PC-9 (cell line): ENCODE data around the gene ZNF345. TPM values are rescaled to one million over a fixed set of nuclear protein-coding genes. Genes with fewer than 3 reads are reported as not detected.

Experiments used
- BruUV-seq: library from RNA; stranded (reverse); fragments of 400-500 nt; replicated peaks from 2 replicates; lab custom pipeline; 2021; lab: Mats Ljungman, UMichigan
- CTCF ChIA-PET: fragments of 300-600 bp; sonication (Branson Sonifier 250); formaldehyde crosslinking; loops from one replicate; lab custom pipeline; 2022; ENCODE audit warnings: antibody characterized with exemption; lab: Charles Lee
- POLR2A ChIA-PET: fragments of 300-600 bp; sonication (Branson Sonifier 250); formaldehyde crosslinking; loops from one replicate; lab custom pipeline; 2022; ENCODE audit warnings: antibody characterized with exemption; ENCODE audit not compliant: unreplicated experiment; lab: Charles Lee
- DNase-seq, 2 experiments: peaks; one replicate each; pipeline versions ENCODE4 v3.0.0 to v3.0.0-alpha.2; 2015 to 2022; ENCODE audit warnings: mixed read lengths in 1 of 2
- H2AFZ ChIP-seq: fragments of 200-600 bp; sonication (generic); 2 replicates; pipeline ENCODE4 v1.8.1; 2017; ENCODE audit warnings: antibody characterized with exemption
- H3F3A ChIP-seq: fragments of 200-600 bp; sonication (generic); 2 replicates; pipeline ENCODE4 v1.8.1; 2017; ENCODE audit warnings: antibody characterized with exemption, mild to moderate bottlenecking, low read depth; ENCODE audit not compliant: insufficient read depth
- H3K27ac ChIP-seq: fragments of 200-600 bp; sonication (generic); 2 replicates; pipeline ENCODE4 v1.6.1; 2016; ENCODE audit warnings: mixed run types
- H3K27me3 ChIP-seq: fragments of 200-600 bp; sonication (generic); 2 replicates; pipeline ENCODE4 v1.6.1; 2016; ENCODE audit warnings: low read depth, mixed run types; ENCODE audit not compliant: insufficient read depth
- H3K36me3 ChIP-seq: fragments of 200-600 bp; sonication (generic); 2 replicates; pipeline ENCODE4 v1.6.1; 2016; ENCODE audit warnings: low read depth, mixed run types
- H3K4me1 ChIP-seq: fragments of 200-600 bp; sonication (generic); replicated peaks from 2 replicates; pipeline ENCODE4 v1.6.1; 2016; ENCODE audit warnings: mixed run types; ENCODE audit not compliant: insufficient read depth
- H3K4me2 ChIP-seq: fragments of 200-600 bp; sonication (generic); 2 replicates; pipeline ENCODE4 v1.6.1; 2017; ENCODE audit warnings: mixed run types
- H3K4me3 ChIP-seq: fragments of 200-600 bp; sonication (generic); 2 replicates; pipeline ENCODE4 v1.6.1; 2016; ENCODE audit warnings: mixed run types
- H3K79me2 ChIP-seq: fragments of 200-600 bp; sonication (generic); 2 replicates; pipeline ENCODE4 v1.6.1; 2017; ENCODE audit warnings: low read depth, mixed run types
- H3K9me2 ChIP-seq: fragments of 200-600 bp; sonication (generic); 2 replicates; pipeline ENCODE4 v1.8.1; 2017; ENCODE audit warnings: mild to moderate bottlenecking; ENCODE audit not compliant: insufficient read depth
- H3K9me3 ChIP-seq: fragments of 200-600 bp; sonication (generic); 2 replicates; pipeline ENCODE4 v1.8.1; 2016; ENCODE audit warnings: low read depth; ENCODE audit not compliant: insufficient read depth
- H4K20me1 ChIP-seq: fragments of 200-600 bp; sonication (generic); 2 replicates; pipeline ENCODE4 v1.8.1; 2017; ENCODE audit not compliant: insufficient read depth
- EZH2 ChIP-seq: fragments of 200-600 bp; sonication (generic); IDR thresholded peaks from 2 replicates; pipeline ENCODE4 v1.8.0; 2017; ENCODE audit warnings: antibody characterized with exemption, low read depth
- intact Hi-C: fragments of 100-400 bp; cut with micrococcal nuclease; formaldehyde crosslinking; loops from one replicate; pipeline ENCODE4 v1.10.0; 2022; ENCODE audit not compliant: unreplicated experiment
- total RNA-seq: library from RNA; stranded (reverse); gene quantifications from 2 replicates; pipeline ENCODE4 v1.2.3, GENCODE V29; 2021
- TF ChIP-seq, protein P1 (sequence below): fragments of 200-600 bp; sonication (generic); conservative IDR thresholded peaks from 2 replicates; pipeline ENCODE4 v1.6.1; 2017; ENCODE audit warnings: mixed run types, antibody characterized with exemption, mild to moderate bottlenecking, moderate library complexity

Gene ZNF345
- total RNA-seq, 1 experiment from 2014 or later, result 8.2 TPM

DNA sequence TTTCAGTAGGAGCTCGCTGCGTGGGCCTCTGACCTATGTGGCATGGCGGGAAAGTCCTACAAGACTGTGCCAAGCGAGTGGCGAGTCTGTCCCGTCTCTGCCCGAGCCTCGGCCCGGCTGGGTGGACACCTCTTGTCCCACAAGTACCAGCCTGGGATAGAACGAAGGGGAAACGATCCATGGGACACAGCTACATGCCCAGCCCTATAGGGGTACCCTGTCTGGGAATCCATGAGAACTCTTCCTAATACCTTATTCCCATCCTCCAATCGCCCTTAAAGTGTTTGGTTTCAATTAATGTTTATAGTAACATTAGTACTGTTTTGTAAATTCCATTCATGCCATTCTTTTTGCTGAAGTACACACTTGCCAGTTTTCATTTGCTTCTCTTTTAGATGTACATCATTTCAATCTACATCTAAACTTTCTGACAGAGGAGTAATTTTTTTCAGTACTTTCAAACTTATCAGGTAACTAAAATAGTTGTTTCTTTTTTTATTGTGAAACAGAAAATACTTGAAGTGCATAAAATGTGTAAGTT lies 11.8 kb upstream of the ZNF345 start:
- TF ChIP-seq EZH2, result no peak
- TF ChIP-seq, protein P1, sequence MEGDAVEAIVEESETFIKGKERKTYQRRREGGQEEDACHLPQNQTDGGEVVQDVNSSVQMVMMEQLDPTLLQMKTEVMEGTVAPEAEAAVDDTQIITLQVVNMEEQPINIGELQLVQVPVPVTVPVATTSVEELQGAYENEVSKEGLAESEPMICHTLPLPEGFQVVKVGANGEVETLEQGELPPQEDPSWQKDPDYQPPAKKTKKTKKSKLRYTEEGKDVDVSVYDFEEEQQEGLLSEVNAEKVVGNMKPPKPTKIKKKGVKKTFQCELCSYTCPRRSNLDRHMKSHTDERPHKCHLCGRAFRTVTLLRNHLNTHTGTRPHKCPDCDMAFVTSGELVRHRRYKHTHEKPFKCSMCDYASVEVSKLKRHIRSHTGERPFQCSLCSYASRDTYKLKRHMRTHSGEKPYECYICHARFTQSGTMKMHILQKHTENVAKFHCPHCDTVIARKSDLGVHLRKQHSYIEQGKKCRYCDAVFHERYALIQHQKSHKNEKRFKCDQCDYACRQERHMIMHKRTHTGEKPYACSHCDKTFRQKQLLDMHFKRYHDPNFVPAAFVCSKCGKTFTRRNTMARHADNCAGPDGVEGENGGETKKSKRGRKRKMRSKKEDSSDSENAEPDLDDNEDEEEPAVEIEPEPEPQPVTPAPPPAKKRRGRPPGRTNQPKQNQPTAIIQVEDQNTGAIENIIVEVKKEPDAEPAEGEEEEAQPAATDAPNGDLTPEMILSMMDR, result no peak
- H3K27ac ChIP-seq, result no peak overlapping the region
- H3K4me1 ChIP-seq, result no peaks in the 10 kb centered on the region
- BruUV-seq, result no TSS peak
- no peak for DNase-seq
- H3K9me3 ChIP-seq, result peaks cover 32% of the 10 kb centered on the region
- H3K27me3 ChIP-seq, result no peaks in the 10 kb centered on the region
- peaks cover 11% of the 10 kb centered on the region for H3K36me3 ChIP-seq
- ChIA-PET POLR2A (interaction anchor here (0.6 kb wide), 2 partner anchors 10 to 172 kb away, joined by 3 to 9 read pairs; no protein-coding TSS in a partner anchor), CTCF (no interaction called here)
- H3F3A ChIP-seq, result 0 out of 2 replicates have a peak, but pooled peaks cover 6% of the 10 kb centered on the region
- H3K4me2 ChIP-seq, result peak overlapping the region; percentile 83
- H2AFZ ChIP-seq, result peak overlapping the region; percentile 90
- H3K9me2 ChIP-seq, result no peaks in the 10 kb centered on the region
- no peaks in the 10 kb centered on the region for H4K20me1 ChIP-seq
- H3K4me3 ChIP-seq, result peak overlapping the region; percentile 74
- H3K79me2 ChIP-seq, result peaks cover 12% of the 10 kb centered on the region; the same call in 1 of the 2 replicates
- intact Hi-C loops, result loop anchor here (1.0 to 2.0 kb wide), 2 partner anchors 11 to 350 kb away; partner anchors contain the start of genes ZNF345 and ZNF566

DNA sequence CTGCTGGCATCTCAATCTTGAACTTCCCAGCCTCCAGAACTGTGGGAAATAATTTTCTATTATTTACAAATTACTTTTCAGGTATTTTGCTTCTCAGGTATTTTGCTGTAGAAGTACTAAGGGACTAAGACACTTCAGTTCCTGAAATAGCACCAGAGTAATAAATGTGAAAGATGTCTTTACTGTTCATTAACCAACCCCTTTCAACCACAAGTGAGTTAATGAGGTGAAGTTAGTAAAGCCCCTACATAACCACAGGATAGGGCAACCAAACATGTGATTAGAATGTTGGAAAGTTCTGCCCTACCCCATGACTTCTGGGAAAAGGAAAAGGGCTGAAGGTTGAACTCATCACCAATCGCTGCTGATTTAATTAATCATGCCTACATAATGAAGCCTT lies 2.7 kb upstream of the ZNF345 start:
- H3K36me3 ChIP-seq, result peaks cover 39% of the 10 kb centered on the region
- no peak overlapping the region for H3K4me2 ChIP-seq
- no peaks in the 10 kb centered on the region for H3K27me3 ChIP-seq
- H3K9me2 ChIP-seq, result no peaks in the 10 kb centered on the region
- no peak overlapping the region for H2AFZ ChIP-seq
- no peaks in the 10 kb centered on the region for H4K20me1 ChIP-seq
- no peak overlapping the region for H3K4me3 ChIP-seq
- POLR2A ChIA-PET, result no interaction called here
- CTCF ChIA-PET, result no interaction called here
- no peak overlapping the region for H3K27ac ChIP-seq
- no peak for DNase-seq
- H3F3A ChIP-seq, result no peaks in the 10 kb centered on the region
- H3K4me1 ChIP-seq, result peaks cover 11% of the 10 kb centered on the region; the same call in 1 of the 2 replicates
- BruUV-seq, result no TSS peak
- intact Hi-C loops, result no loop called here
- H3K9me3 ChIP-seq, result peaks cover 31% of the 10 kb centered on the region
- H3K79me2 ChIP-seq, result peaks cover 11% of the 10 kb centered on the region
- TF ChIP-seq, protein P1, result no peak
- no peak for TF ChIP-seq EZH2

DNA sequence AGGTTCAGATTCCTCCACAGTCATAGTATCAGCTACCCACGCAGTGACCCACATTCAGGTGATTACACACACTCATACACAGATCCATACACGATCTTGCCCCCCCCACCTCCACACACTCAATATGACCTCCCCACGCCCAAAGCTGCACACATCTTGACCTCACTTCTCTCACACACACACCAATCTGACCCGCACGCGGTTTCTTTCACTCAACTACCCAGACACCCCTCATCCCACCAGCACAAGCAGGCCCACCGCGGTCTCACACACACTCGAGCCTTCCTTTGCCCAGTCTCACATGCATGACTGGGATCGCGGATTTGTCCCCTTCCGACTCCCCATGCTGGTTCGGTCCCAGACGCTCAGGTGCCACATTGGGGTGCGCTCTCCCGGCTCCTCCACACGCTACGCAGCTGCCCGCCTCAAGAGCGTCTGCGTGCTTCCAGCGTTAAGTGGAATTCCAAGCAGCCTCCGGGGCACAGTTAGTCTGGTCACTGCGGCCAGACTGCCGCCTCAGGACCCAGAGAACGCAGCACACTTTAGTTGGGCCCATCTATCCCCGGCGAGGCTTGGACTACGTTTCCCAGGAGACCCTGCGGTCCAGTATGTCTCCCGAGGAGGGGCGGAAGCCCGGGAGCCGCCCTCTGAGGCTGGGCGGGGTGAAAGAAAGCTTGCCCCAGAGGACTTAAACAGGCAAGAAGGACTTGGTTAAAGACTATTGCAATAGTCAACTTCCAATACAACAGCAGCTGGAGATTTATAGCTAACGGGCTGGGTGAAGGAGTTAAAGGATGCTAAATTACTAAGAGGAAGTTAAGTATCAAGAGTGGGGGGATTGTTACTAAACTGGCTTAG lies 746 bp upstream of the ZNF345 start:
- H3K36me3 ChIP-seq, result peaks cover 42% of the 10 kb centered on the region
- CTCF ChIA-PET, result interaction anchor here (0.8 kb wide), 1 partner anchor 9 kb away, joined by 3 read pairs; no protein-coding TSS in a partner anchor
- DNase-seq, result peak; percentile 84 to 85
- BruUV-seq, result no TSS peak
- H4K20me1 ChIP-seq, result no peaks in the 10 kb centered on the region
- peaks cover 11% of the 10 kb centered on the region; the same call in 1 of the 2 replicates for H3K4me1 ChIP-seq
- H2AFZ ChIP-seq, result peak overlapping the region; percentile 97
- H3K27ac ChIP-seq, result 0 out of 2 replicates have a peak overlapping the region, but pooled peaks have one; percentile 1
- intact Hi-C loops, result loop anchor here (1.0 to 2.0 kb wide), 7 partner anchors 12 to 636 kb away; partner anchors contain the start of genes ZNF260, ZNF420, ZNF565 and ZNF567
- H3K27me3 ChIP-seq, result no peaks in the 10 kb centered on the region
- TF ChIP-seq, protein P1, result no peak
- no peak for TF ChIP-seq EZH2
- H3K79me2 ChIP-seq, result peaks cover 11% of the 10 kb centered on the region
- H3F3A ChIP-seq, result no peaks in the 10 kb centered on the region
- H3K9me2 ChIP-seq, result no peaks in the 10 kb centered on the region
- H3K9me3 ChIP-seq, result peaks cover 37% of the 10 kb centered on the region
- H3K4me2 ChIP-seq, result peak overlapping the region; percentile 95
- peak overlapping the region; percentile 98 for H3K4me3 ChIP-seq
- POLR2A ChIA-PET, result interaction anchor here (0.5 to 1.2 kb wide), 6 partner anchors 12 to 932 kb away, joined by 4 to 23 read pairs (median 11); partner anchors contain the start of genes ZNF260, ZNF527, ZNF529 and ZNF790
